GM12878 (cell line): ENCODE results near the gene IQCH. TPM values are rescaled to one million over a fixed set of nuclear protein-coding genes. Genes with fewer than 3 reads are reported as not detected.

ENCODE experiments used
- ATAC-seq: fragments of 200-7000 bp; cut with Tn5 transposase; 3 replicates; pipeline ENCODE4 v1.9.1; 2020; ENCODE audit warnings: mild to moderate bottlenecking, moderate library complexity
- BruUV-seq: library from RNA; stranded (reverse); fragments of 400-500 nt; replicated peaks from 2 replicates; lab custom pipeline; 2021; lab: Mats Ljungman, UMichigan
- CTCF ChIA-PET: fragments of 300-600 bp; sonication (Branson Sonifier 250); formaldehyde crosslinking; extraction: SDS; loops from one replicate; lab custom pipeline; 2021; ENCODE audit warnings: inconsistent platforms; lab: Yijun Ruan, JAX
- POLR2A ChIA-PET: fragments of 350-600 bp; formaldehyde crosslinking; extraction: SDS; loops from one replicate; lab custom pipeline; 2021; ENCODE audit warnings: inconsistent platforms; lab: Charles Lee
- RAD21 ChIA-PET: fragments of 300-600 bp; sonication (Branson Sonifier 250); formaldehyde crosslinking; loops from one replicate; lab custom pipeline; 2023; ENCODE audit warnings: antibody characterized with exemption; ENCODE audit not compliant: unreplicated experiment; lab: Charles Lee
- SMC1A ChIA-PET: fragments of 300-600 bp; sonication (Branson Sonifier 250); formaldehyde crosslinking; loops from one replicate; lab custom pipeline; 2023; ENCODE audit not compliant: unreplicated experiment, uncharacterized antibody; lab: Charles Lee
- DNase-seq: peaks from one replicate; pipeline ENCODE4 v3.0.0-alpha.2; 2011; ENCODE audit warnings: low read depth, low spot score
- FAIRE-seq: peaks from 3 replicates; lab custom pipeline; 2011; peaks lifted over from hg19 to GRCh38; lab: Jason Lieb, UNC
- H2AFZ ChIP-seq: 2 replicates; pipeline ENCODE4 v1.6.0; 2011; ENCODE audit warnings: low read depth, low read length, control low read depth; ENCODE audit not compliant: control insufficient read depth
- H3K27ac ChIP-seq: 2 replicates; pipeline ENCODE4 v1.5.1; 2011; ENCODE audit warnings: control low read depth; ENCODE audit not compliant: control insufficient read depth, insufficient read depth
- H3K27me3 ChIP-seq, 2 experiments: replicated peaks in 1 of 2; 2 replicates each; pipeline versions ENCODE4 v1.6.0 to v1.6.1; 2011; ENCODE audit warnings: low read length in 1 of 2; ENCODE audit not compliant: control insufficient read depth in 2 of 2, insufficient read depth in 2 of 2
- H3K36me3 ChIP-seq, 2 experiments: 2 replicates each; pipeline ENCODE4 v1.5.1; 2011; ENCODE audit warnings: low read length in 1 of 2; ENCODE audit not compliant: control insufficient read depth in 2 of 2, insufficient read depth in 2 of 2
- H3K4me1 ChIP-seq: 2 replicates; pipeline ENCODE4 v1.6.1; 2011; ENCODE audit warnings: mild to moderate bottlenecking, low read length, moderate library complexity, mixed read lengths; ENCODE audit not compliant: control insufficient read depth, insufficient read depth
- H3K4me2 ChIP-seq: 2 replicates; pipeline ENCODE4 v1.6.0; 2011; ENCODE audit warnings: control low read depth; ENCODE audit not compliant: control insufficient read depth, insufficient read depth
- H3K4me3 ChIP-seq: fragments of 200-600 bp; sonication (generic); 2 replicates; pipeline ENCODE4 v1.5.1; 2016
- H3K79me2 ChIP-seq: 2 replicates; pipeline ENCODE4 v1.6.0; 2011; ENCODE audit warnings: low read length; ENCODE audit not compliant: control insufficient read depth, insufficient read depth
- H3K9ac ChIP-seq: 2 replicates; pipeline ENCODE4 v1.8.0; 2011; ENCODE audit warnings: low read length, control low read depth, mixed read lengths; ENCODE audit not compliant: control insufficient read depth, insufficient read depth
- H3K9me3 ChIP-seq: replicated peaks from 3 replicates; pipeline ENCODE4 v1.5.1; 2011; ENCODE audit warnings: mild to moderate bottlenecking, low read length; ENCODE audit not compliant: control insufficient read depth, insufficient read depth
- H4K20me1 ChIP-seq: 2 replicates; pipeline ENCODE4 v1.6.0; 2011; ENCODE audit not compliant: control insufficient read depth, insufficient read depth
- MXI1 ChIP-seq: fragments of 150-350 bp; IDR thresholded peaks from 2 replicates; pipeline ENCODE4 v1.6.1; 2011; ENCODE audit warnings: low read depth, mild to moderate bottlenecking, inconsistent platforms, low read length, improper control_type of control experiment
- NR2C2 ChIP-seq: IDR thresholded peaks from 2 replicates; pipeline ENCODE4 v1.6.1; 2011; ENCODE audit warnings: borderline replicate concordance, low read depth; ENCODE audit not compliant: control insufficient read depth, insufficient read length
- SRF ChIP-seq, 2 experiments: IDR thresholded peaks; 2 replicates each; pipeline ENCODE4 v1.6.1; 2011; ENCODE audit warnings: low read depth in 2 of 2, low read length in 2 of 2, mild to moderate bottlenecking in 1 of 2, moderate library complexity in 1 of 2
- WGBS: methylation state at CpG from one replicate; pipeline ENCODE4 v1.1.6; 2016; ENCODE audit warnings: low lambda C conversion rate; ENCODE audit not compliant: insufficient replicate concordance, insufficient coverage; ENCODE audit errors: missing lambda C conversion rate; 5-methylcytosine and 5-hydroxymethylcytosine counted together
- in situ Hi-C: fragments of 300-500 bp; cut with MboI; formaldehyde crosslinking; loops from 9 replicates; pipeline ENCODE4 v1.14.3; 2018; ENCODE audit warnings: mixed read lengths
- intact Hi-C: fragments of 100-400 bp; cut with micrococcal nuclease; formaldehyde crosslinking; loops from one replicate; pipeline ENCODE4 v1.14.2; 2022; ENCODE audit not compliant: unreplicated experiment
- polyA plus RNA-seq, 11 experiments: library from polyadenylated mRNA; depleted of rRNA in 4 of 11; unstranded in 6 of 11; stranded (reverse) in 5 of 11; fragments of >200 nt; fragmentation: Nextera tagmentation in 4 of 11; fragmentation: Illumina TruSeq in 1 of 11; extraction: Ambion mirVana in 4 of 11; extraction: Trizol in 1 of 11; gene quantifications; 1 replicate in 1 of 11; 2 replicates in 10 of 11; pipeline versions ENCODE4 v1.2.1 to v1.2.3, GENCODE V29; 2011 to 2016; ENCODE audit warnings: inconsistent platforms in 2 of 11, missing spikeins in 2 of 11, low read depth in 1 of 11
- total RNA-seq, 4 experiments: library from RNA; depleted of rRNA in 3 of 4; stranded (reverse); fragments of >200 nt in 3 of 4; fragmentation: Illumina TruSeq in 1 of 4; extraction: Trizol in 1 of 4; gene quantifications; 2 replicates each; pipeline versions ENCODE4 v1.2.1 to v1.2.3, GENCODE V29; 2013 to 2021
- TF ChIP-seq, protein P1 (sequence below): fragments of 450-650 bp; IDR thresholded peaks from 2 replicates; pipeline ENCODE4 v1.6.1; 2018; ENCODE audit warnings: borderline replicate concordance, mild to moderate bottlenecking; ENCODE audit not compliant: partially characterized antibody
- TF ChIP-seq, protein P2 (sequence below): IDR thresholded peaks from 2 replicates; pipeline ENCODE4 v1.6.1; 2011; ENCODE audit warnings: borderline replicate concordance, low read depth, mild to moderate bottlenecking, moderate library complexity, mixed read lengths, low read length; ENCODE audit not compliant: insufficient read depth; ENCODE audit errors: extremely low read length

Gene IQCH
- total and polyA plus RNA-seq, 10 of the 15 experiments (the other 5 are each of a cell fraction or from before 2014, with no cell fraction given): 0.29 to 1.3 (median 0.99) TPM

- no peak for FAIRE-seq
These were observed 166.5 kb downstream of the IQCH start for GRCh38 chr15:67421105-67421504.

More at GRCh38 chr15:67421105-67421504, 166.5 kb downstream of the IQCH start:
- Histone ChIP-seq H3K9me3 (no peaks in the 10 kb centered on the region), H3K79me2 (no peaks in the 10 kb centered on the region), H4K20me1 (no peaks in the 10 kb centered on the region), H3K36me3 (no peaks in the 10 kb centered on the region), H3K4me2 (no peak overlapping the region), H3K9ac (no peak overlapping the region), H3K27me3 (no peaks in the 10 kb centered on the region), H3K4me3 (no peak overlapping the region), H3K4me1 (no peaks in the 10 kb centered on the region), H2AFZ (no peak overlapping the region), H3K27ac (no peak overlapping the region)
- ATAC-seq (no peak), DNase-seq (no peak)
- no TSS peak for BruUV-seq
- ChIA-PET POLR2A (no interaction called here), RAD21 (interaction anchor here (1.2 kb wide), 1 partner anchor 417 kb away, joined by 4 read pairs; no protein-coding TSS in a partner anchor), CTCF (interaction anchor here (1.5 to 2.4 kb wide), 2 partner anchors 10 to 12 kb away, joined by 4 to 8 read pairs; no protein-coding TSS in a partner anchor), SMC1A (no interaction called here)
- intact Hi-C loops: no loop called here
- 91% methylated on average over 6 of the region's 6 CpGs for WGBS
- no peak for TF ChIP-seq MXI1
- TF ChIP-seq SRF (IDR thresholded peaks at IDR 0.05; ENCODE audit: low read depth in 2 of 2, low read length in 2 of 2): no peak
- TF ChIP-seq, protein P1, sequence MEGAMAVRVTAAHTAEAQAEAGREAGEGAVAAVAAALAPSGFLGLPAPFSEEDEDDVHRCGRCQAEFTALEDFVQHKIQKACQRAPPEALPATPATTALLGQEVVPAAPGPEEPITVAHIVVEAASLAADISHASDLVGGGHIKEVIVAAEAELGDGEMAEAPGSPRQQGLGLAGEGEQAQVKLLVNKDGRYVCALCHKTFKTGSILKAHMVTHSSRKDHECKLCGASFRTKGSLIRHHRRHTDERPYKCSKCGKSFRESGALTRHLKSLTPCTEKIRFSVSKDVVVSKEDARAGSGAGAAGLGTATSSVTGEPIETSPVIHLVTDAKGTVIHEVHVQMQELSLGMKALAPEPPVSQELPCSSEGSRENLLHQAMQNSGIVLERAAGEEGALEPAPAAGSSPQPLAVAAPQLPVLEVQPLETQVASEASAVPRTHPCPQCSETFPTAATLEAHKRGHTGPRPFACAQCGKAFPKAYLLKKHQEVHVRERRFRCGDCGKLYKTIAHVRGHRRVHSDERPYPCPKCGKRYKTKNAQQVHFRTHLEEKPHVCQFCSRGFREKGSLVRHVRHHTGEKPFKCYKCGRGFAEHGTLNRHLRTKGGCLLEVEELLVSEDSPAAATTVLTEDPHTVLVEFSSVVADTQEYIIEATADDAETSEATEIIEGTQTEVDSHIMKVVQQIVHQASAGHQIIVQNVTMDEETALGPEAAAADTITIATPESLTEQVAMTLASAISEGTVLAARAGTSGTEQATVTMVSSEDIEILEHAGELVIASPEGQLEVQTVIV: no peak
- TF ChIP-seq NR2C2: no peak
- TF ChIP-seq, protein P2, sequence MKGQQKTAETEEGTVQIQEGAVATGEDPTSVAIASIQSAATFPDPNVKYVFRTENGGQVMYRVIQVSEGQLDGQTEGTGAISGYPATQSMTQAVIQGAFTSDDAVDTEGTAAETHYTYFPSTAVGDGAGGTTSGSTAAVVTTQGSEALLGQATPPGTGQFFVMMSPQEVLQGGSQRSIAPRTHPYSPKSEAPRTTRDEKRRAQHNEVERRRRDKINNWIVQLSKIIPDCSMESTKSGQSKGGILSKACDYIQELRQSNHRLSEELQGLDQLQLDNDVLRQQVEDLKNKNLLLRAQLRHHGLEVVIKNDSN: no peak
- in situ Hi-C loops: no loop called here
